Transverse colon (tissue), 4 donors: ENCODE measurements around the gene CHCHD3. TPM values are rescaled to one million over a fixed set of nuclear protein-coding genes. Genes with fewer than 3 reads are reported as not detected.

Source experiments
- DNase-seq: peaks from one replicate; pipeline ENCODE4 v3.0.0-alpha.2; 2019
- H3K27ac ChIP-seq, 4 donors: fragments of 200-600 bp; sonication (generic); 2 replicates each; pipeline ENCODE4 v1.5.1; 2016 to 2018; ENCODE audit warnings: inconsistent platforms in 4 of 4
- H3K27me3 ChIP-seq: fragments of 200-600 bp; sonication (generic); 2 replicates; pipeline ENCODE4 v1.5.1; 2017; ENCODE audit warnings: inconsistent platforms
- H3K36me3 ChIP-seq, 4 donors: fragments of 200-600 bp; sonication (generic); 2 replicates each; pipeline ENCODE4 v1.5.1; 2017 to 2019; ENCODE audit warnings: inconsistent platforms in 4 of 4
- H3K4me1 ChIP-seq, 4 donors: fragments of 200-600 bp; sonication (generic); 2 replicates each; pipeline ENCODE4 v1.5.1; 2017 to 2020; ENCODE audit warnings: inconsistent platforms in 4 of 4
- H3K4me3 ChIP-seq, 4 donors: fragments of 200-600 bp; sonication (generic); 1 replicate in 1 of 4; 2 replicates in 3 of 4; pipeline versions ENCODE4 v1.5.1 to v1.6.1; 2017 to 2019; ENCODE audit warnings: inconsistent platforms in 4 of 4
- H3K9me3 ChIP-seq, 2 donors: fragments of 200-600 bp; sonication (generic); 2 replicates each; pipeline ENCODE4 v1.5.1; 2017 to 2019; ENCODE audit warnings: inconsistent platforms in 2 of 2
- CTCF ChIP-seq, 5 experiments: fragments of 200-600 bp in 3 of 5; fragments of 450-650 bp in 2 of 5; sonication (generic) in 3 of 5; IDR thresholded peaks; 1 replicate in 2 of 5; 2 replicates in 3 of 5; pipeline ENCODE4 v1.5.1; 2016 to 2017; ENCODE audit warnings: antibody characterized with exemption in 5 of 5, inconsistent platforms in 3 of 5, mild to moderate bottlenecking in 2 of 5, moderate library complexity in 1 of 5
- EP300 ChIP-seq: sonication (generic); formaldehyde crosslinking; IDR thresholded peaks from one replicate; pipeline ENCODE4 v1.6.1; 2017; ENCODE audit warnings: antibody characterized with exemption, low read depth
- POLR2A ChIP-seq: fragments of 450-650 bp; IDR thresholded peaks from one replicate; pipeline ENCODE4 v1.6.1; 2016; ENCODE audit warnings: antibody characterized with exemption, mild to moderate bottlenecking, moderate library complexity
- POLR2AphosphoS5 ChIP-seq, 3 donors: sonication (generic); formaldehyde crosslinking; IDR thresholded peaks; one replicate each; pipeline ENCODE4 v1.6.1; 2016; ENCODE audit warnings: antibody characterized with exemption in 3 of 3
- WGBS, 2 donors: methylation state at CpG; one replicate each; pipeline ENCODE4 v1.1.5; 2018; ENCODE audit warnings: low coverage in 1 of 2; 5-methylcytosine and 5-hydroxymethylcytosine counted together
- in situ Hi-C, 4 donors: fragments of 200-750 bp; cut with MboI; loops; one replicate each; pipeline versions ENCODE4 v1.15.0 to v1.15.1; 2017; ENCODE audit warnings: low sequenced_read_pairs in 3 of 4, low pct_ligation_motif_present in 1 of 4, low pct_unique_long_range_greater_than_20kb in 1 of 4
- intact Hi-C: fragments of 100-400 bp; cut with DNase I; formaldehyde crosslinking; loops from one replicate; pipeline ENCODE4 v1.15.1; 2023; ENCODE audit warnings: low total_unique reads
- total RNA-seq, 4 donors: library from RNA; depleted of rRNA; stranded (reverse); fragments of >200 nt; gene quantifications; one replicate each; pipeline ENCODE4 v1.1.0, GENCODE V29; 2016

CHCHD3 gene
- total RNA-seq, 4 donors from 2014 or later: 49.4 to 78.1 (median 52.9) TPM

GRCh38 chr7:133023370-133024071, 58.4 kb downstream of the CHCHD3 start:
- H3K4me1 ChIP-seq: no peaks in the 10 kb centered on the region
- no peaks in the 10 kb centered on the region for H3K36me3 ChIP-seq
- DNase-seq: no peak
- H3K4me3 ChIP-seq: no peak overlapping the region
- peaks cover 0 to 4% of the 10 kb centered on the region in 2 donors for H3K9me3 ChIP-seq
- no peak for TF ChIP-seq POLR2AphosphoS5 (IDR thresholded peaks at IDR 0.05)
- TF ChIP-seq EP300: no peak
- TF ChIP-seq CTCF (IDR thresholded peaks at IDR 0.05): no peak
- TF ChIP-seq POLR2A: no peak
- in situ Hi-C loops: no loop called here
- H3K27me3 ChIP-seq: no peaks in the 10 kb centered on the region
- H3K27ac ChIP-seq: no peak overlapping the region
- 79 to 81% methylated on average over 4 of the region's 4 CpGs for WGBS, 2 donors
- intact Hi-C loops: no loop called here

- intact Hi-C loops (no loop called here), in situ Hi-C loops (no loop called here)
- Histone ChIP-seq H3K36me3 (no peaks in the 10 kb centered on the region), H3K27ac (no peak overlapping the region), H3K9me3 (peaks cover 0 to 4% of the 10 kb centered on the region in 2 donors), H3K4me3 (no peak overlapping the region), H3K4me1 (no peaks in the 10 kb centered on the region), H3K27me3 (no peaks in the 10 kb centered on the region)
- TF ChIP-seq POLR2A: no peak
- no peak for TF ChIP-seq CTCF (IDR thresholded peaks at IDR 0.05)
- no peak for TF ChIP-seq POLR2AphosphoS5 (IDR thresholded peaks at IDR 0.05)
- TF ChIP-seq EP300: no peak
- DNase-seq: no peak
These were observed 59.2 kb downstream of the CHCHD3 start for GRCh38 chr7:133022661-133023060.

GRCh38 chr7:133021196-133021595, 60.7 kb downstream of the CHCHD3 start:
- H3K4me3 ChIP-seq: no peak overlapping the region
- WGBS, 2 donors: 76 to 80% methylated on average over 3 of the region's 3 CpGs
- no peaks in the 10 kb centered on the region for H3K4me1 ChIP-seq
- H3K27ac ChIP-seq: no peak overlapping the region
- no peaks in the 10 kb centered on the region for H3K36me3 ChIP-seq
- in situ Hi-C loops (no loop called here), intact Hi-C loops (no loop called here)
- no peak for DNase-seq
- no peak for TF ChIP-seq POLR2AphosphoS5 (IDR thresholded peaks at IDR 0.05)
- H3K27me3 ChIP-seq: no peaks in the 10 kb centered on the region
- no peaks in the 10 kb centered on the region for H3K9me3 ChIP-seq

GRCh38 chr7:133020496-133020895, 61.4 kb downstream of the CHCHD3 start:
- intact Hi-C loops: no loop called here
- Histone ChIP-seq H3K27me3 (no peaks in the 10 kb centered on the region), H3K4me1 (no peaks in the 10 kb centered on the region), H3K27ac (no peak overlapping the region), H3K4me3 (no peak overlapping the region), H3K36me3 (no peaks in the 10 kb centered on the region), H3K9me3 (no peaks in the 10 kb centered on the region)
- in situ Hi-C loops: no loop called here
- 94 to 100% methylated on average over 6 of the region's 6 CpGs for WGBS, 2 donors
- TF ChIP-seq POLR2AphosphoS5 (IDR thresholded peaks at IDR 0.05) (no peak), EP300 (no peak)
- DNase-seq: no peak

GRCh38 chr7:133019590-133019989, 62.3 kb downstream of the CHCHD3 start:
- Histone ChIP-seq H3K9me3 (no peaks in the 10 kb centered on the region), H3K27ac (no peak overlapping the region), H3K27me3 (no peaks in the 10 kb centered on the region), H3K36me3 (no peaks in the 10 kb centered on the region), H3K4me1 (no peaks in the 10 kb centered on the region), H3K4me3 (no peak overlapping the region)
- intact Hi-C loops: no loop called here
- no peak for DNase-seq
- in situ Hi-C loops: no loop called here
- TF ChIP-seq CTCF (IDR thresholded peaks at IDR 0.05) (no peak), POLR2AphosphoS5 (IDR thresholded peaks at IDR 0.05) (no peak), POLR2A (no peak), EP300 (no peak)
- WGBS, 2 donors: 97 to 98% methylated on average over 2 of the region's 2 CpGs
